ENCODE results near the gene ANXA11.

GRCh38 chr10:80167471-80168161 is 37.7 kb downstream of the ANXA11 start:
- TF ChIP-seq CTCF (IDR thresholded peaks at IDR 0.05) (no peak), POLR2A (IDR thresholded peaks at IDR 0.05) (no peak)

Measured in testis (tissue), 2 donors.